ENCODE data around the gene CCDC97. TPM values are rescaled to one million over a fixed set of nuclear protein-coding genes. Genes with fewer than 3 reads are reported as not detected.

Gene CCDC97
- total RNA-seq, 4 donors from 2014 or later: 11.6 to 19.6 (median 13.7) TPM

GRCh38 chr19:41328842-41329225 is 18.9 kb downstream of the CCDC97 start:
- intact Hi-C loops (cut with DNase I; ENCODE audit: low total_unique reads): no loop called here
- no peak overlapping the region for H3K4me3 ChIP-seq (ENCODE audit: low read depth, poor library complexity, severe bottlenecking)
- WGBS, 2 donors: 33 to 38% methylated on average over 1 of the region's 1 CpG

GRCh38 chr19:41330481-41330880 is 20.5 kb downstream of the CCDC97 start:
- WGBS, 2 donors: 74 to 85% methylated on average over 4 of the region's 4 CpGs
- no peak for DNase-seq (ENCODE audit: low spot score in 2 of 2)
- TF ChIP-seq CTCF (IDR thresholded peaks at IDR 0.05) (no peak), POLR2A (IDR thresholded peaks at IDR 0.05) (no peak)

More at GRCh38 chr19:41328842-41329225, 18.9 kb downstream of the CCDC97 start:
- DNase-seq (ENCODE audit: low spot score in 2 of 2): no peak
- no peak for TF ChIP-seq CTCF (IDR thresholded peaks at IDR 0.05)

GRCh38 chr19:41330946-41331678 is 21.1 kb downstream of the CCDC97 start:
- 63 to 74% methylated on average over 41 to 47 of the region's 47 CpGs for WGBS, 2 donors
- intact Hi-C loops (cut with DNase I; ENCODE audit: low total_unique reads): no loop called here
- no peak for DNase-seq (ENCODE audit: low spot score in 2 of 2)
- TF ChIP-seq POLR2A (IDR thresholded peaks at IDR 0.05): no peak
- TF ChIP-seq CTCF (IDR thresholded peaks at IDR 0.05): no peak
- H3K4me3 ChIP-seq (ENCODE audit: low read depth, poor library complexity, severe bottlenecking): no peak overlapping the region

More at GRCh38 chr19:41330481-41330880, 20.5 kb downstream of the CCDC97 start:
- intact Hi-C loops (cut with DNase I; ENCODE audit: low total_unique reads): no loop called here
- no peak overlapping the region for H3K4me3 ChIP-seq (ENCODE audit: low read depth, poor library complexity, severe bottlenecking)

GRCh38 chr19:41332000-41332399 is 22.0 kb downstream of the CCDC97 start:
- WGBS, 2 donors: 91 to 93% methylated on average over 16 of the region's 16 CpGs
- H3K4me3 ChIP-seq (ENCODE audit: low read depth, poor library complexity, severe bottlenecking): no peak overlapping the region
- DNase-seq (ENCODE audit: low spot score in 2 of 2): no peak
- TF ChIP-seq POLR2A (IDR thresholded peaks at IDR 0.05): no peak
- no peak for TF ChIP-seq CTCF (IDR thresholded peaks at IDR 0.05)
- intact Hi-C loops (cut with DNase I; ENCODE audit: low total_unique reads): no loop called here

- WGBS, 2 donors: 88 to 90% methylated on average over 5 of the region's 5 CpGs
- TF ChIP-seq CTCF (IDR thresholded peaks at IDR 0.05) (no peak), POLR2A (IDR thresholded peaks at IDR 0.05) (no peak)
- DNase-seq (ENCODE audit: low spot score in 2 of 2): no peak
- no peak overlapping the region for H3K4me3 ChIP-seq (ENCODE audit: low read depth, poor library complexity, severe bottlenecking)
- intact Hi-C loops (cut with DNase I; ENCODE audit: low total_unique reads): no loop called here
Observed at GRCh38 chr19:41332468-41332867, 22.5 kb downstream of the CCDC97 start.

GRCh38 chr19:41334793-41335192 is 24.8 kb downstream of the CCDC97 start:
- 62 to 81% methylated on average over 5 of the region's 5 CpGs for WGBS, 2 donors
- H3K4me3 ChIP-seq (ENCODE audit: low read depth, poor library complexity, severe bottlenecking): no peak overlapping the region
- intact Hi-C loops (cut with DNase I; ENCODE audit: low total_unique reads): no loop called here
- no peak for DNase-seq (ENCODE audit: low spot score in 2 of 2)
- TF ChIP-seq POLR2A (IDR thresholded peaks at IDR 0.05) (no peak), CTCF (IDR thresholded peaks at IDR 0.05) (no peak)

Measured in lower leg skin (tissue), 4 donors.